Right atrium auricular region (tissue), 2 donors: ENCODE measurements around the gene ZFAND3. TPM values are rescaled to one million over a fixed set of nuclear protein-coding genes. Genes with fewer than 3 reads are reported as not detected.

Experiments
- DNase-seq: peaks from one replicate; pipeline ENCODE4 v3.0.0-alpha.2; 2019; ENCODE audit warnings: low spot score
- H3K27ac ChIP-seq, 2 donors: fragments of 200-600 bp; sonication (generic); 1 replicate in 1 of 2; 2 replicates in 1 of 2; pipeline ENCODE4 v1.5.1; 2016 to 2019
- H3K27me3 ChIP-seq, 2 donors: fragments of 200-600 bp; sonication (generic); one replicate each; pipeline versions ENCODE4 v1.5.1 to v1.6.0; 2017 to 2019
- H3K36me3 ChIP-seq: fragments of 200-600 bp; sonication (generic); one replicate; pipeline ENCODE4 v1.5.1; 2016
- H3K4me1 ChIP-seq, 2 donors: fragments of 200-600 bp; sonication (generic); one replicate each; pipeline versions ENCODE4 v1.5.1 to v1.6.0; 2017 to 2019
- H3K4me3 ChIP-seq, 2 donors: fragments of 200-600 bp; sonication (generic); 1 replicate in 1 of 2; 2 replicates in 1 of 2; pipeline ENCODE4 v1.5.1; 2017 to 2019; ENCODE audit warnings: mild to moderate bottlenecking in 1 of 2, moderate library complexity in 1 of 2
- H3K9me3 ChIP-seq, 2 donors: fragments of 200-600 bp; sonication (generic); one replicate each; pipeline ENCODE4 v1.5.1; 2019
- total RNA-seq, 2 donors: library from RNA; depleted of rRNA; stranded (reverse); fragments of >200 nt; gene quantifications; one replicate each; pipeline ENCODE4 v1.1.0, GENCODE V29; 2016
- TF ChIP-seq, protein P1 (sequence below), 2 donors: fragments of 200-600 bp; sonication (generic); IDR thresholded peaks; one replicate each; pipeline ENCODE4 v1.5.1; 2019; ENCODE audit warnings: antibody characterized with exemption in 2 of 2

The ZFAND3 gene
- total RNA-seq, 2 donors from 2014 or later, result 36.7 to 40.0 TPM

DNA sequence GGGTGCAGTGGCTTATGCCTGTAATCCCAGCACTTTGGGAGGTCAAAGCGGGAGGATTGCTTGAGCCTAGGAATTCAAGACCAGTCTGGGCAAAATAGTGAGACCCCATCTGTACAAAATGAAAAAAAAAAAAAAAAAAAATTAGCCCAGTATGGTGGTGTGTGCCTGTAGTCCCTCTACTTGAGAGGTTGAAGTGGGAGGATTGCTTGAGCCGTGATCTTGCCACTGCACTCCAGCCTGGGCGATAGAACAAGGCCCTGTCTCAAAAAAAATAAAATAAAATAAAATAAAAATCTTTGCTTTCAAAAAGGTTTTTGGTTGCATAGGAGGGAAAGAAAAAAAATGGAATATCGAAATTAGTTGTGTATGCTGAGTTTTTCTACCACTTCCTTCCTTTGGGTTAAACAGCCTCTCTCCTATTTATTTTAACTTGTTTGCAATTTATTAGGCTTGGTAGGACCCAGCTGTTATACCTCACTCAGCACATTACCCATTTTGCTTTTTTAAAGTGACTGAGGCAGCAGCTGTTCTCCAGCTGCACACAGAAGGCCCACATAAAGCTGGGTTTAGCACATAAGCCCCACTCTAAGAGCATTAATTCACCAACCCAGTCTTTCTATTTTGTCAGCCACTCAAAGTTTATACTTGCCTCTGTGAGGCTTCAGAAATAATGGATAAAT lies 152.3 kb downstream of the ZFAND3 start:
- TF ChIP-seq, protein P1, sequence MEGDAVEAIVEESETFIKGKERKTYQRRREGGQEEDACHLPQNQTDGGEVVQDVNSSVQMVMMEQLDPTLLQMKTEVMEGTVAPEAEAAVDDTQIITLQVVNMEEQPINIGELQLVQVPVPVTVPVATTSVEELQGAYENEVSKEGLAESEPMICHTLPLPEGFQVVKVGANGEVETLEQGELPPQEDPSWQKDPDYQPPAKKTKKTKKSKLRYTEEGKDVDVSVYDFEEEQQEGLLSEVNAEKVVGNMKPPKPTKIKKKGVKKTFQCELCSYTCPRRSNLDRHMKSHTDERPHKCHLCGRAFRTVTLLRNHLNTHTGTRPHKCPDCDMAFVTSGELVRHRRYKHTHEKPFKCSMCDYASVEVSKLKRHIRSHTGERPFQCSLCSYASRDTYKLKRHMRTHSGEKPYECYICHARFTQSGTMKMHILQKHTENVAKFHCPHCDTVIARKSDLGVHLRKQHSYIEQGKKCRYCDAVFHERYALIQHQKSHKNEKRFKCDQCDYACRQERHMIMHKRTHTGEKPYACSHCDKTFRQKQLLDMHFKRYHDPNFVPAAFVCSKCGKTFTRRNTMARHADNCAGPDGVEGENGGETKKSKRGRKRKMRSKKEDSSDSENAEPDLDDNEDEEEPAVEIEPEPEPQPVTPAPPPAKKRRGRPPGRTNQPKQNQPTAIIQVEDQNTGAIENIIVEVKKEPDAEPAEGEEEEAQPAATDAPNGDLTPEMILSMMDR (IDR thresholded peaks at IDR 0.05), result no peak
- Histone ChIP-seq H3K27me3 (no peaks in the 10 kb centered on the region), H3K9me3 (peaks cover 0 to 10% of the 10 kb centered on the region in 2 donors), H3K27ac (no peak overlapping the region), H3K4me3 (no peak overlapping the region), H3K4me1 (no peaks in the 10 kb centered on the region), H3K36me3 (no peaks in the 10 kb centered on the region)
- no peak for DNase-seq

DNA sequence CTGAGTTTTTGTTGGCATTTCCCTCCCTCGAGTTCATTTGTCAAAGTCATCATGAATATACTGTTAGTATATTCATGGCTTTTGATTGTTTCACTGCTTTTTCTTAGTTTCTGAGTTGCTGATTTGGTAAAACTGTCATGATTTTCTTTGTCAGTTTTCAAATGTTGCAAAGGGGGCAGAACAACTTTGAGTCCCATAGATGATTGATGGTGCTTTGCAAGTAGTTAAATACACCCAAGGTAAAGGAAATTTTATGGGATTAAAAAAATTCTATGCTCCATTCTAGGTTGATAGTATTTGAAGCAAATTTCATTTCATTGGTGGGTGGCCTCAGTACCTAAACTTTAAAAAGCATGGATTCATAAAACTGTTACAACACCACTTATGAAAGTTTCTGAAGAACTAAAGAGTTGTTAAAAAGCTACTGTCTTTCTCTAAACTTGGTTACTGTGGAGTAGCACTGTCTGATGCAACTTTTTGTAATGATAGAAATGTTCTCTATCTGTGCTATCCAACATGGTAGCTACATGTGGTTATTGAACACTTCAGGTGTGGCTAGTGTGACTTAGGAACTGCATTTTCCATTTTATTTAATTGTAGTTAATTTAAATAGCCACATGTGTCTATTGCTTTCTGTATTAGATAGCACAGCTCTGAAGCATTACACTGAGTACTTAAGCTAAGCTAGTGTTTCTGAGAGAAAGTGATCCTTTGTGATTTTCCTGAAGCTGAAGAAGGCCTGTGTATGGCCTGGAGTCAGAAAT lies 153.6 kb downstream of the ZFAND3 start:
- Histone ChIP-seq H3K9me3 (peaks cover 0 to 10% of the 10 kb centered on the region in 2 donors), H3K4me1 (no peaks in the 10 kb centered on the region), H3K4me3 (no peak overlapping the region), H3K27ac (no peak overlapping the region), H3K36me3 (no peaks in the 10 kb centered on the region), H3K27me3 (no peaks in the 10 kb centered on the region)
- no peak for DNase-seq
- TF ChIP-seq, protein P1 (IDR thresholded peaks at IDR 0.05), result no peak

DNA sequence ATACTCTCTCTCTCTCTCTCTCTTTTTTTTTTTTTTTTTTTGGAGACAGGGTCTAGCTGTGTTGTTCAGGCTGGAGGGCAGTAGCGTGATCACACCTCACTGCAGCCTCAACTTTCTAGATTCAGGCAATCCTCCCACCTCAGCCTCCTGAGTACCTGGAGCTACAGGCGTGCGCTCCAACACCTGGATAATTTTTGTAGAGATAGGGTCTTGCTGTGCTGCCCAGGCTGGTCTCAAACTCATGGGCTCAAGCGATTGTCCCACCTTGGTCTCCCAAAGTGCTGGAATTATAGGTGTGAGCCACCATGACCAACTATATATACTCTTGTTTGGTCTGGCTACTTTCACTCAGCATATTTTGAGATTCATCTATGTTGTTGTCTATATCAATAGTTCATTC lies 154.9 kb downstream of the ZFAND3 start:
- Histone ChIP-seq H3K36me3 (no peaks in the 10 kb centered on the region), H3K9me3 (peaks cover 0 to 10% of the 10 kb centered on the region in 2 donors), H3K4me3 (no peak overlapping the region), H3K27me3 (no peaks in the 10 kb centered on the region), H3K4me1 (peaks cover 0 to 4% of the 10 kb centered on the region in 2 donors), H3K27ac (no peak overlapping the region)
- TF ChIP-seq, protein P1 (IDR thresholded peaks at IDR 0.05), result no peak
- no peak for DNase-seq

DNA sequence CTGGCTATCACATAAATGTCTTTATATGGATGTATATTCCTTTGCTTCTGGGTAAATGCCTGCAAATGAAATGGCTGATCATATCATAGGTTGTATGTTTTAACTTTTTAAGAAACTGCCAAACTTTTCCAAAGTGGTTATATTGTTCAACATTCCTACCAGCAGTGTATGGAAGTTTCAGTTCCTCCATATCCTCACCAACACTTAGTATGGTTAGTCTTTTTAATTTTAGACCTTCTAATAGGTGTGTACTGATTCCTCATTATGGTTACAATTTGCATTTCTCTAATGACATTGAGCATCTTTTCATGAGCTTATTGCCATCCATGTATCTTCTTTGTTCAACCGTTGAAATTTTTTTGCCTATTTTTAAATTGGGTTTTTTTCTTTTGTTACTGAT lies 155.4 kb downstream of the ZFAND3 start:
- TF ChIP-seq, protein P1 (IDR thresholded peaks at IDR 0.05), result no peak
- no peak overlapping the region for H3K4me3 ChIP-seq
- no peak overlapping the region for H3K27ac ChIP-seq
- DNase-seq, result no peak
- H3K4me1 ChIP-seq, result peaks cover 2 to 10% of the 10 kb centered on the region in 2 donors
- H3K9me3 ChIP-seq, result peaks cover 0 to 10% of the 10 kb centered on the region in 2 donors
- H3K27me3 ChIP-seq, result no peaks in the 10 kb centered on the region
- no peaks in the 10 kb centered on the region for H3K36me3 ChIP-seq

- no peak for DNase-seq
- H3K9me3 ChIP-seq, result peaks cover 0 to 10% of the 10 kb centered on the region in 2 donors
- no peak overlapping the region for H3K27ac ChIP-seq
- TF ChIP-seq, protein P1 (IDR thresholded peaks at IDR 0.05), result no peak
- no peaks in the 10 kb centered on the region for H3K36me3 ChIP-seq
- H3K4me1 ChIP-seq, result peaks cover 2 to 25% of the 10 kb centered on the region in 2 donors
- H3K27me3 ChIP-seq, result no peaks in the 10 kb centered on the region
- H3K4me3 ChIP-seq, result no peak overlapping the region
Observed at GRCh38 chr6:37977715-37978114, 158.2 kb downstream of the ZFAND3 start.
